Measurements from ENCODE around the gene C16orf92. TPM values are rescaled to one million over a fixed set of nuclear protein-coding genes. Genes with fewer than 3 reads are reported as not detected.

C16orf92 gene
- total RNA-seq, 1 donor from 2014 or later, result not detected

DNA sequence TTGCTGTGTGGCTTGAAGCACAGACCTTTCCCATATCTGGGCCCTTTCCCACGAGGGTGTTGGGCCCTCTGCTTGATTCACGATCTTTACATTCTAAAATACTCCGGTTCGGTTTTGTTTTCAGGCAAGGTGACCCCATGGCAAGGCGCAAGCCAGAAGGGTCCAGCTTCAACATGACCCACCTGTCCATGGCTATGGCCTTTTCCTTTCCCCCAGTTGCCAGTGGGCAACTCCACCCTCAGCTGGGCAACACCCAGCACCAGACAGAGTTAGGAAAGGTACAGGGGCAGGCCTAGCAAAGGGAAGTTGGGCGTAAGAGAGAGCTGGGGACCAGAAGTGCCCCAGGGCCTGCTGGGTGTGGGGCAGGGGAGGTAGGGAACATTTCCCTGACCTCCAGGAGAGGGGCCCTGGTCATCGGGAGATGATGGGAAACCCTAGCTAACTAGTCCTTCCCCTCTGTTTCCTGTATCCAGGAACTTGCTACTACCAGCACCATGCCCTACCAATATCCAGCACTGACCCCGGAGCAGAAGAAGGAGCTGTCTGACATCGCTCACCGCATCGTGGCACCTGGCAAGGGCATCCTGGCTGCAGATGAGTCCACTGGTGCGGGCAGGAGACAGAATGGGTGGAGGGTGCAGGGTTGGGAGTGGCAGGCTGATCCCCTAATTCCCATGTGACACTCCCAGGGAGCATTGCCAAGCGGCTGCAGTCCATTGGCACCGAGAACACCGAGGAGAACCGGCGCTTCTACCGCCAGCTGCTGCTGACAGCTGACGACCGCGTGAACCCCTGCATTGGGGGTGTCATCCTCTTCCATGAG, 44.0 kb downstream of the C16orf92 start:
- Histone ChIP-seq H3K4me1 (ENCODE audit: control insufficient read depth in 3 of 3, insufficient read depth in 3 of 3, low read length in 3 of 3) (peaks cover 54 to 74% (median 60%) of the 10 kb centered on the region in 3 donors), H3K9me3 (ENCODE audit: control insufficient read depth in 3 of 3, low read length in 3 of 3) (no peaks in the 10 kb centered on the region), H3K9ac (ENCODE audit: low read depth in 1 of 3, low read length in 3 of 3) (peak overlapping the region; percentile 97 to 100 (median 98)), H3K36me3 (ENCODE audit: control insufficient read depth in 3 of 3, insufficient read depth in 3 of 3, low read length in 3 of 3) (peaks cover 56 to 61% (median 60%) of the 10 kb centered on the region in 3 donors), H3K27ac (ENCODE audit: low read depth, low read length) (peak overlapping the region; percentile 99), H3K27me3 (ENCODE audit: control insufficient read depth in 3 of 3, insufficient read depth in 3 of 3, low read length in 3 of 3) (no peaks in the 10 kb centered on the region), H3K4me3 (ENCODE audit: low read length in 3 of 3) (peak overlapping the region; percentile 95 to 99 (median 98))

DNA sequence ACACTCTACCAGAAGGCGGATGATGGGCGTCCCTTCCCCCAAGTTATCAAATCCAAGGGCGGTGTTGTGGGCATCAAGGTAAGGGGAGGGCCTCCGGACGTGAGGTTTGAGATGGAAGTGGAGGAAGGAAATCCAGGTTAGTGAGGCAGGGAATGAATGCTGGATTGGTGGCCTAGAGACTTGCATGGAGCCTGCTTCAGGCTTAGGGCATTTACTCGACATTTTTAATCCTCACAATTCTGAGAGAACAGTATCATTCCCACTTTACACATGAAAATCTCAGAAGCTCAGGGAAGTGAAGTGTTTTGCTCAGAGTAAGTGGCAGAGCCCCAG, 44.6 kb downstream of the C16orf92 start:
- Histone ChIP-seq H3K27me3 (ENCODE audit: control insufficient read depth in 3 of 3, insufficient read depth in 3 of 3, low read length in 3 of 3) (no peaks in the 10 kb centered on the region), H3K4me1 (ENCODE audit: control insufficient read depth in 3 of 3, insufficient read depth in 3 of 3, low read length in 3 of 3) (peaks cover 53 to 69% (median 59%) of the 10 kb centered on the region in 3 donors), H3K4me3 (ENCODE audit: low read length in 3 of 3) (peak overlapping the region; percentile 95 to 99 (median 98)), H3K36me3 (ENCODE audit: control insufficient read depth in 3 of 3, insufficient read depth in 3 of 3, low read length in 3 of 3) (peaks cover 56 to 67% (median 64%) of the 10 kb centered on the region in 3 donors), H3K9ac (ENCODE audit: low read depth in 1 of 3, low read length in 3 of 3) (peak overlapping the region; percentile 1 to 100 (median 98)), H3K27ac (ENCODE audit: low read depth, low read length) (peak overlapping the region; percentile 99), H3K9me3 (ENCODE audit: control insufficient read depth in 3 of 3, low read length in 3 of 3) (no peaks in the 10 kb centered on the region)

DNA sequence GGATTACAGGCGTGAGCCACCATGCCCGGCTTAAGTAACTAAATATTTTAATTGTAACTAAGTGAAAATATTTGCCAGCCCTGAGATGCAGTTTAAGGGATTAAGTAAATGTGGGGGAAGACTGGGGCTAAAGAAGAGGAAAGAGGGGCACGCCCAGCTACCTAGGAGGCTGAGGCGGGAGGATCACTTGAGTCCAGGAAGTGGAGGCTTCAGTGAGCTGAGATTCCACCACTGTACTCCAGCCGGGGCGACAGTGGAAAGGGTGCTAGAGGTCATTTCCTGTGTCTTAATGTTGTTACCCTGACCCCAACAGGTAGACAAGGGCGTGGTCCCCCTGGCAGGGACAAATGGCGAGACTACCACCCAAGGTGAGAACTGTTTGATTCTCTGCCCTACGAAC, 45.3 kb downstream of the C16orf92 start:
- H3K27me3 ChIP-seq (ENCODE audit: control insufficient read depth in 3 of 3, insufficient read depth in 3 of 3, low read length in 3 of 3), result no peaks in the 10 kb centered on the region
- H3K9ac ChIP-seq (ENCODE audit: low read depth in 1 of 3, low read length in 3 of 3), result peak overlapping the region in 2 of 3 donors; percentile 53 to 75
- H3K4me3 ChIP-seq (ENCODE audit: low read length in 3 of 3), result peak overlapping the region; percentile 61 to 65 (median 65)
- no peaks in the 10 kb centered on the region for H3K9me3 ChIP-seq (ENCODE audit: control insufficient read depth in 3 of 3, low read length in 3 of 3)
- peaks cover 56 to 67% (median 64%) of the 10 kb centered on the region in 3 donors for H3K36me3 ChIP-seq (ENCODE audit: control insufficient read depth in 3 of 3, insufficient read depth in 3 of 3, low read length in 3 of 3)
- H3K27ac ChIP-seq (ENCODE audit: low read depth, low read length), result peak overlapping the region; percentile 64
- peaks cover 46 to 61% (median 52%) of the 10 kb centered on the region in 3 donors for H3K4me1 ChIP-seq (ENCODE audit: control insufficient read depth in 3 of 3, insufficient read depth in 3 of 3, low read length in 3 of 3)

GRCh38 chr16:30068750-30069610, 46.0 kb downstream of the C16orf92 start:
- Histone ChIP-seq H3K36me3 (ENCODE audit: control insufficient read depth in 3 of 3, insufficient read depth in 3 of 3, low read length in 3 of 3) (peaks cover 56 to 67% (median 64%) of the 10 kb centered on the region in 3 donors), H3K27me3 (ENCODE audit: control insufficient read depth in 3 of 3, insufficient read depth in 3 of 3, low read length in 3 of 3) (no peaks in the 10 kb centered on the region), H3K9ac (ENCODE audit: low read depth in 1 of 3, low read length in 3 of 3) (peak overlapping the region; percentile 53 to 75 (median 57)), H3K27ac (ENCODE audit: low read depth, low read length) (peak overlapping the region; percentile 64), H3K4me1 (ENCODE audit: control insufficient read depth in 3 of 3, insufficient read depth in 3 of 3, low read length in 3 of 3) (peaks cover 40 to 55% (median 46%) of the 10 kb centered on the region in 3 donors), H3K4me3 (ENCODE audit: low read length in 3 of 3) (peak overlapping the region; percentile 61 to 65 (median 65)), H3K9me3 (ENCODE audit: control insufficient read depth in 3 of 3, low read length in 3 of 3) (no peaks in the 10 kb centered on the region)

DNA sequence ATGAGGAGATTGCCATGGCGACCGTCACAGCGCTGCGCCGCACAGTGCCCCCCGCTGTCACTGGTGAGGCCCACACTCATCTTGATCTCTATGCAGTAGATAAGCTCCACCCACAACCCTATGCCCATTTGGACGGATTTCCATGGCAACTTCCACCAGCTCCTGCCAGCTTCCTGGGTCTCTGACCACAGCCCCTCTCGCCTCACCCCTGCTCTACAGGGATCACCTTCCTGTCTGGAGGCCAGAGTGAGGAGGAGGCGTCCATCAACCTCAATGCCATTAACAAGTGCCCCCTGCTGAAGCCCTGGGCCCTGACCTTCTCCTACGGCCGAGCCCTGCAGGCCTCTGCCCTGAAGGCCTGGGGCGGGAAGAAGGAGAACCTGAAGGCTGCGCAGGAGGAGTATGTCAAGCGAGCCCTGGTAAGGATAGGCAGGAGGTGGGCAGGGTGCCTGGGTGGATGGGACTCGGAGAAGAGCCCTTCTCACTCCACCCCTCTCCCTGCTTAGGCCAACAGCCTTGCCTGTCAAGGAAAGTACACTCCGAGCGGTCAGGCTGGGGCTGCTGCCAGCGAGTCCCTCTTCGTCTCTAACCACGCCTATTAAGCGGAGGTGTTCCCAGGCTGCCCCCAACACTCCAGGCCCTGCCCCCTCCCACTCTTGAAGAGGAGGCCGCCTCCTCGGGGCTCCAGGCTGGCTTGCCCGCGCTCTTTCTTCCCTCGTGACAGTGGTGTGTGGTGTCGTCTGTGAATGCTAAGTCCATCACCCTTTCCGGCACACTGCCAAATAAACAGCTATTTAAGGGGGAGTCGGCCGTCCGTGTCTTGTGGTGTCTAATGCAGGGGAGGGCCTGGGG, 46.8 kb downstream of the C16orf92 start:
- H3K27ac ChIP-seq (ENCODE audit: low read depth, low read length), result peak overlapping the region; percentile 64
- no peaks in the 10 kb centered on the region for H3K9me3 ChIP-seq (ENCODE audit: control insufficient read depth in 3 of 3, low read length in 3 of 3)
- H3K4me3 ChIP-seq (ENCODE audit: low read length in 3 of 3), result peak overlapping the region; percentile 59 to 65 (median 65)
- H3K36me3 ChIP-seq (ENCODE audit: control insufficient read depth in 3 of 3, insufficient read depth in 3 of 3, low read length in 3 of 3), result peaks cover 56 to 67% (median 64%) of the 10 kb centered on the region in 3 donors
- peak overlapping the region; percentile 53 to 75 (median 57) for H3K9ac ChIP-seq (ENCODE audit: low read depth in 1 of 3, low read length in 3 of 3)
- no peaks in the 10 kb centered on the region for H3K27me3 ChIP-seq (ENCODE audit: control insufficient read depth in 3 of 3, insufficient read depth in 3 of 3, low read length in 3 of 3)
- H3K4me1 ChIP-seq (ENCODE audit: control insufficient read depth in 3 of 3, insufficient read depth in 3 of 3, low read length in 3 of 3), result peaks cover 39 to 49% (median 42%) of the 10 kb centered on the region in 3 donors

DNA sequence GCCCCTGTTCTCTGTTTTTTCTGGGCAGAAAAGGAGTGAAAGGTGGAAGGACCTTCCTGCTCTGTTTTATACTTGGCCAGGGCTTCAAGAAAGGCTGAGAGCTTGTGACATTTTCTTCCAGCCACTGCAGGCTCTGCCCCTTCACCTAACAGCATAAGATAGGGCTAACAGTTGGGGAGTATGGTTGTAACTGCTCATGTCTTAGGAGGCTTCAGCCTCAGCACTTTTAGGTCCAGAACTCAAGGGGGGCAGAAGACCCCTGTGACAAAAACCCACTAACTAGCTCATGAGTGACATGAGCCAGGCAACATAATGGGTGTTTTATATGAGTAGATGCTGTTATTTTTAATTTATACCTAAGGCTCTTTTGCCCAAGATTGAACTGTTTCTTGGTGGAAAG, 47.5 kb downstream of the C16orf92 start:
- Histone ChIP-seq H3K27me3 (ENCODE audit: control insufficient read depth in 3 of 3, insufficient read depth in 3 of 3, low read length in 3 of 3) (no peaks in the 10 kb centered on the region), H3K9ac (ENCODE audit: low read depth in 1 of 3, low read length in 3 of 3) (peak overlapping the region in 2 of 3 donors; percentile 32 to 75), H3K9me3 (ENCODE audit: control insufficient read depth in 3 of 3, low read length in 3 of 3) (no peaks in the 10 kb centered on the region), H3K4me1 (ENCODE audit: control insufficient read depth in 3 of 3, insufficient read depth in 3 of 3, low read length in 3 of 3) (peaks cover 39 to 53% (median 44%) of the 10 kb centered on the region in 3 donors), H3K27ac (ENCODE audit: low read depth, low read length) (peak overlapping the region; percentile 64), H3K4me3 (ENCODE audit: low read length in 3 of 3) (peak overlapping the region in 2 of 3 donors; percentile 30 to 65), H3K36me3 (ENCODE audit: control insufficient read depth in 3 of 3, insufficient read depth in 3 of 3, low read length in 3 of 3) (peaks cover 56 to 67% (median 60%) of the 10 kb centered on the region in 3 donors)

Other genes starting within 250 kb of the C16orf92 start
- gene ZG16, start 244.9 kb upstream of the C16orf92 start, total RNA-seq, result not detected
- gene KIF22, start 232.4 kb upstream of the C16orf92 start, total RNA-seq, result 33.4 TPM
- gene MAZ, start 216.7 kb upstream of the C16orf92 start, total RNA-seq, result 141 TPM
- 0.52 TPM for gene PRRT2, start 211.0 kb upstream of the C16orf92 start, total RNA-seq
- 8.9 TPM for gene PAGR1, start 207.0 kb upstream of the C16orf92 start, total RNA-seq
- 28.2 TPM for gene MVP, start 202.7 kb upstream of the C16orf92 start, total RNA-seq
- 24.5 TPM for gene CDIPT, start 160.0 kb upstream of the C16orf92 start, total RNA-seq
- gene SEZ6L2, start 123.6 kb upstream of the C16orf92 start, total RNA-seq, result 2.1 TPM
- not detected for gene ASPHD1, start 122.7 kb upstream of the C16orf92 start, total RNA-seq
- 4.2 TPM for gene KCTD13, start 97.0 kb upstream of the C16orf92 start, total RNA-seq
- gene TMEM219, start 61.1 kb upstream of the C16orf92 start, total RNA-seq, result 35.0 TPM
- 35.0 TPM for gene TAOK2, start 49.3 kb upstream of the C16orf92 start, total RNA-seq
- gene HIRIP3, start 27.6 kb upstream of the C16orf92 start, total RNA-seq, result 9.4 TPM
- 12.5 TPM for gene INO80E, start 27.0 kb upstream of the C16orf92 start, total RNA-seq
- 0.52 TPM for gene DOC2A, start 12.2 kb upstream of the C16orf92 start, total RNA-seq
- gene TLCD3B, start 8.1 kb downstream of the C16orf92 start, total RNA-seq, result 0.52 TPM
- gene ALDOA, start 42.6 kb downstream of the C16orf92 start, total RNA-seq, result 1,497 TPM
- gene PPP4C, start 52.8 kb downstream of the C16orf92 start, total RNA-seq, result 72.0 TPM
- not detected for gene TBX6, start 68.7 kb downstream of the C16orf92 start, total RNA-seq
- 14.1 TPM for gene YPEL3, start 73.0 kb downstream of the C16orf92 start, total RNA-seq
- gene GDPD3, start 90.3 kb downstream of the C16orf92 start, total RNA-seq, result 0.52 TPM
- gene MAPK3, start 100.0 kb downstream of the C16orf92 start, total RNA-seq, result 14.6 TPM
- gene CORO1A, start 160.4 kb downstream of the C16orf92 start, total RNA-seq, result 8.4 TPM
- gene BOLA2B, start 170.5 kb downstream of the C16orf92 start, total RNA-seq, result 23.5 TPM
- 11.0 TPM for gene SLX1A, start 170.7 kb downstream of the C16orf92 start, total RNA-seq
- gene SULT1A3, start 176.1 kb downstream of the C16orf92 start, total RNA-seq, result 1.6 TPM
- gene NPIPB13, start 225.3 kb downstream of the C16orf92 start, total RNA-seq, result 3.7 TPM

Data from skeletal muscle tissue (tissue), 4 donors.